IPS DF 4.7 (cell line): ENCODE measurements around the gene BLTP1.
"Not testable (repeated sequence)": the region's sequence is repeated elsewhere in the genome, so short reads cannot be mapped to it uniquely, and the experiment has no call there.

Experiments used
- DNase-seq: peaks from one replicate; pipeline ENCODE4 v3.0.0-alpha.2; 2013; ENCODE audit warnings: low spot score; ENCODE audit errors: extremely low read depth

BLTP1 gene, protein sequence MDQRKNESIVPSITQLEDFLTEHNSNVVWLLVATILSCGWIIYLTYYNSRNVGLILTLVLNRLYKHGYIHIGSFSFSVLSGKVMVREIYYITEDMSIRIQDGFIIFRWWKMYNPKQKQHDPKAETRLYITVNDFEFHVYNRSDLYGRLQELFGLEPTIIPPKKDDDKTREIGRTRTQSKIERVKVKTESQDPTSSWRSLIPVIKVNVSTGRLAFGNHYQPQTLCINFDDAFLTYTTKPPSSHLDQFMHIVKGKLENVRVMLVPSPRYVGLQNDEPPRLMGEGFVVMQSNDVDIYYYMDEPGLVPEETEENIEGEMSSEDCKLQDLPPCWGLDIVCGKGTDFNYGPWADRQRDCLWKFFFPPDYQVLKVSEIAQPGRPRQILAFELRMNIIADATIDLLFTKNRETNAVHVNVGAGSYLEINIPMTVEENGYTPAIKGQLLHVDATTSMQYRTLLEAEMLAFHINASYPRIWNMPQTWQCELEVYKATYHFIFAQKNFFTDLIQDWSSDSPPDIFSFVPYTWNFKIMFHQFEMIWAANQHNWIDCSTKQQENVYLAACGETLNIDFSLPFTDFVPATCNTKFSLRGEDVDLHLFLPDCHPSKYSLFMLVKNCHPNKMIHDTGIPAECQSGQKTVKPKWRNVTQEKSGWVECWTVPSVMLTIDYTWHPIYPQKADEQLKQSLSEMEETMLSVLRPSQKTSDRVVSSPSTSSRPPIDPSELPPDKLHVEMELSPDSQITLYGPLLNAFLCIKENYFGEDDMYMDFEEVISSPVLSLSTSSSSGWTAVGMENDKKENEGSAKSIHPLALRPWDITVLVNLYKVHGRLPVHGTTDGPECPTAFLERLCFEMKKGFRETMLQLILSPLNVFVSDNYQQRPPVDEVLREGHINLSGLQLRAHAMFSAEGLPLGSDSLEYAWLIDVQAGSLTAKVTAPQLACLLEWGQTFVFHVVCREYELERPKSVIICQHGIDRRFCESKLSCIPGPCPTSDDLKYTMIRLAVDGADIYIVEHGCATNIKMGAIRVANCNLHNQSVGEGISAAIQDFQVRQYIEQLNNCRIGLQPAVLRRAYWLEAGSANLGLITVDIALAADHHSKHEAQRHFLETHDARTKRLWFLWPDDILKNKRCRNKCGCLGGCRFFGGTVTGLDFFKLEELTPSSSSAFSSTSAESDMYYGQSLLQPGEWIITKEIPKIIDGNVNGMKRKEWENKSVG (N-terminal part only)

DNA sequence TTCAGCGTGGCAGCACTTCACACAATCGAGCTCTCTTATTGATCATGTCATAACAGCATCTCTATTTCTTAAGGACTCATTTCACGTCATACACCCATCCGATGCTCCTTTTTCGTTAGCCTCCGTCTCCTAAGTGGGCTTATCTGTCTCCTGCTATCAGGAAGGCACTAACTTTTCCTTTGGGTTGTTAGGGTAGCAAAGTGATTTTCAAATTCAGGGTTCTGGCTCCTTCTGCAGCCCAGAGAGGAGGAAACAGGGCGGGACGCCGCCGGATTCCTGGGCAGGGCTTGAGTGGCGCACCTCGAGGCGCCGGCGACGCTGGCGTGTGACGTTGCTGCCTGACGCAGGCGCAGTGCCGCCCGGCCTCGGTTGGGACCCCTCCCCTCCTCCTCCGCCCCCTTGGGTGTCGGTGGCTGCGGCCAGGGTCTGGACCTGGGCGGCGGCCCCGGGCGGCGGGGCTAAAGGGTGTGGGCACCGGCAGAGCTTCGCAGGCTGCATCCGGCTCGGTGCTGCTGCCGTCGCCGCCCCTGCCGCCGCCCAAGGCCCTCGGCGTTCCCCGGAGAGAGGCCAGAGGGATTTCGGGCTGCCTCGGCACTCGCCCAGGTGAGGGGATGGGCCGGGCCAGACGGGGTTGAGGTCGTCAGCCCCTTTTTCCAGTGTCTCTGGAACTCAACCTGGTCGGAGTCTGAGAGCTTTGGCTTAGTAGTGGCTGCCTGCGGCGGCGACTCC is at the start of gene BLTP1:
BLTP1 (plus strand) TSS at position 350 of the 729 bp plus-strand sequence. CDS start 18,317 bp downstream, outside the sequence.
- DNase-seq, result peak; percentile 56

DNA sequence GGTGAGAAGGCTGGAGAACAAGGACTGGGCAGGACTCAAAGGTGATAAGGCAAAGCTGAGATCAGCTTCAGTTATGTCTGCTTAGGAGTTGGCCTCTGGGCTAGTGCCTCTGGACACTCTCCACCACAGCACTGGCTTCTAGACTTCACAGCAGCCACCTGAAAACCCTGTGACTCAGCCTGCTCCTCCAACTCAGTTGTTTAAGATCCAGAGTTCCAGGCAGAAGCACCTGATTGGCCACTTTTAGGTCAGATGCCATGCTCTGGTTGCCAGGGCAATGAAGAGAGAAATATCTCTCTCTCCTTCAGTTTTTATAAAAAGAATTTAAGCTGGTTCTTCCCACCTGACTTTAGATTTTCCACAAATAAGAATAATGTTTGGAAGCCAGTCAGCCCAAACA is 47.9 kb upstream of the BLTP1 start:
- no peak for DNase-seq

DNA sequence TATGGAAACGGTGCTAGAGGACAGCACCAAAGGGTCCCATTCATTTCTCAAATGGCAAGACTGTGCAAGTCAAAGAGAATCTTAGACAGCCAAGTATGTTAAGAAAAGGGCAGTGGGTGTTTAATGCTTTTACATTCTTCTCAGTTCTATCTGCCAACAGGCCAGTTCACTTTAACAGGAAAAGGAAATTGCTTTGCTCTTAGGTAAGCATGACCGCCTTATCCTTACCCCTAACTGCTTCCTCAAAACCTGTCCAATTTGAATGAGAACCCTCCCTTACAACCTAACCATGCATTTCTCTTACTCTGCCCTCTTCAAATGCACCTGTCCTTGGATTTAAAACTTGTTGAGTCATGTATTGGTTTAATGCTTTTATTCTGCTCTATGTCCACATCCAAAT is 44.5 kb upstream of the BLTP1 start:
- no peak for DNase-seq

DNA sequence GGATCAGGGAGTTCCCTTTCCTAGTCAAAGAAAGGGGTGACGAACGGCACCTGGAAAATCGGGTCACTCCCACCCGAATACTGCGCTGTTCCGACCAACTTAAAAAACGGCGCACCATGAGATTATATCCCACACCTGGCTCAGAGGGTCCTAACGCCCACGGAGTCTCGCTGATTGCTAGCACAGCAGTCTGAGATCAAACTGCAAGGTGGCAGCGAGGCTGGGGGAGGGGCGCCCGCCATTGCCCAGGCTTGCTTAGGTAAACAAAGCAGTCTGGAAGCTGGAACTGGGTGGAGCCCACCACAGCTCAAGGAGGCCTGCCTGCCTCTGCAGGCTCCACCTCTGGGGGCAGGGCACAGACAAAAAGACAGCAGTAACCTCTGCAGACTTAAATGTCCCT is 41.8 kb upstream of the BLTP1 start:
- DNase-seq, result not testable (repeated sequence)

DNA sequence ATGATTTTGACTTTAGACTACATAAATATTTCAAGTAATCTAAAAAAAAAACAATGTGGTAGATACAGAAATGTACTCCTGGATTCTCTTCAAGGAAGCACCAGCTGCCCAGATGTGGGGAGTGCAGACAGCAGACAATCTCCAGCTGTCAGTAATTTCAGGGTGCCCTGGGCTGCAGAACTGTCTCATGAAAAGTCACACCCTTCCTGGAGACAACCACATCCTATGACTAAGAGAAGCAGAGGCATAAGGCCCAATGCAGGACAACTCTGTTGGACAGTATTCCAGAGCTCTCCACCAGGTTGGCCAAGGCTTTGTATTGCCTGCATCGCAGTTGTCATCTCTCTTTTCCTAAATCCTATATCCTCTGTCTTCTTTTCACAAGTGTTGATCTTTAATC is 34.4 kb upstream of the BLTP1 start:
- no peak for DNase-seq

DNA sequence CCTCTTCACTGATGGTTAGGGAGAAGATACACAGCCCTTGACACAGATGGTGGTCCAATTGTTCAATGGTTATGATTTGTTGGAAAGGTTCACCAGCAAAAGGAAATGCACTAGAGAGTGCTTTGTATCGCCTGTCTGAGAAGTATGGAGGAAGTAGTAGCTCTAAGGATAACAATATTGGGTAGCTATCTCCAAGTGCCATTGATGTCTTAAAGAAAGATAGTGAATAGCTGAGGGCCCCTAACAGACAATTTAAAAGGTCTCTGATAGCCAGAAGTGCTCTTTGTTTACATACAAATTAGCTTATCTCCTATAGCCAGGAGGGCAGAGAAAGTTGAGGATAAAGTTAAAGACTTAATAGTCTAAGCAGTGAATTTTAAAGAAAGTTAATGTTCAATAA is 33.9 kb upstream of the BLTP1 start:
- DNase-seq, result no peak

DNA sequence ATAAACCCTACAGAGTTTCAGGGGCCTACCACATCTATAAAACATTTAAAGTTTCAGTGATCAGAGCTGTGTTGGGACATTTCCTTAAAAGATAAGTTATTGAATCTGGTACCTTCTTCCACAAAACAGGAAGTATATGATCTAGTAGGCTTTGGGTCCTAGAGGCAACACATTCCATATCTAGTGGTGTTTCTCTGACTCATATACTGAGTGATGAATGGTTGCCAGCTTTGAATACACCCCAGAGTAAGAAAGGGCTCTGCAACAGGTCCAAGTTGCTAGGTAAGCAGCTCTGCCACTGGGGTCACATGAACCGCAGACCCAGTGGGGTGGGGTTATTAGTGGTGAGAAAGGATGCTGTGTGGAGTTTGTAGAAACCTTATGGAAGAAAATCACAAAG is 32.4 kb upstream of the BLTP1 start:
- no peak for DNase-seq

DNA sequence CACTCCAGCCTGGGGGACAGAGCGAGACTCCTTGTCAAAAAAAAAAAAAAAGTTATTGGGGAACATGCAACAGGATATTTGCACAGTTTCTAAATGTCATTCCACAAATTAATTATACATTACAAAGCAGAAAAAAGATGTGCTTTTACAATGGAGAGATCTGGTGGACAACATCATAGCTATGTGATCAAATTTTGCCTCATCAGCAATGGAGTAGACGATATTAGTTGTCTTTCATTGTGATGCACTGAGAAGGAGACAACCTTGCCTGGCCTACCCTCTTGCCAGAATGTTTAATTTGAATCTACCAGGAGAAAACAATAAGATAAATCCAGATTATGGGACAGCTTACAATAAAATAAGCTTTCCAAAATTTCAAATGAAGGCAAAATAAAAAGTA is 30.5 kb upstream of the BLTP1 start:
- no peak for DNase-seq

DNA sequence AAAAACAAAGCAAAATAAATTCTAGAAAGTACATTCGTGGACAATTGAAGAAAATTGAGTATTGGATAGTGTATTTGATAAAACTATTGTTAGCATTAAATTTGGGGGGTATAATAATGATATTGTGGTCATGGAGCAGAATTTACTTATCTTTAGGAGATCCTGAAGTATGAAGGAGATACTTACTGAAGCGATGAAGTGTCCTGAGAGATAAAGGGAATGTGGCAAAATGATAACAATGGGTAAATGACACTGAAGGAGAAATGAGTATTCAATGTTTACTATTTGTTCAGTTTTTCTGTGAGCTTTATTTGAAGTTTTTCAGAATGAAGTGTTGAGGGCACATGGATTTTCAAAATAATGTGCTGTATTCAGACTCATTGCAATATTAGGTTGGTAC is 30.0 kb upstream of the BLTP1 start:
- no peak for DNase-seq

DNA sequence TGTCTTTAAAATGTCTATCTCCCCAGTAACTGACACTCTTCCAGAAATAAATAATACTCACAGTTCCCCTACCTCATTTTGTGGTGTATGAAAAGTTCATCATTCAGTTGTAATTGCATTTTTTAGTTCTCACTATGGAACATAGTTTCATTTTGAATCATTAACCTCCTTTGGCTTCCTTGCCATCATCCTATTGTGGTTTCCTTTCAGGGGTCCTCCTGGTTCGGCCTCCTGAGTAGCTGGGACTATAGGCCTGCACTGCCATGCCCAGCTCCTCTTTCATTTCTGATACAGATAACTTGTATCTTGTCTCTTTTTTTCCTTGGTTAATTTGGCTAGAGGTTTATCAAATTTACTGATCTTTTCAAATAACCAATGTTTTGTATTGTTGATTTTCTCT is 23.1 kb upstream of the BLTP1 start:
- DNase-seq, result no peak

DNA sequence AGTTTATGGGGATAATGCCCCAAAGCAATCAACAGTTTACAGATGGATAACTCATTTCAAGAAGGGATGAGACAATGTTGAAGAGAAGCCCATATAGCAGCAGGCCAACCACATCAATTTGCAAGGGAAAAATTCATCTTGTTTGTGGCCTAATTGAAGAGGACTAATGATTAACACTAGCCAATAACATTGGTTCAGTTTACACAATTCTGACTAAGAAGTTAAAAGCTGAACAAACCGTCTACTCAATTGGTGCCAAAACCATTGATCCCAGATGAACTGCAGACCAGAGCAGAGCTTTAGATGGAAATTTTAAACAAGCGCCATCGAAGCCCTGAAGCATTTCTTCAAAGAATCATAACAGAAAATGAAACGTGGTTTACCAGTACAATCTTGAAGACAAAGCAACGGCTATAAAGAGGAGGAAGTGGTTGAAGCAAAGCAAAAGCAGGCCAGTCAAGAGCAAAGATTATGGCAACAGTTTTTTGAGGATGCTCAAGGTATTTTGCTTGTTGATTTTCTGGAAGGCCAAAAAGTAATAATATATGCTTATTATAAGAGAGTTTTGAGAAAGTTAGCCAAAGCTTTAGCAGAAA is 20.5 kb upstream of the BLTP1 start:
- DNase-seq, result no peak

DNA sequence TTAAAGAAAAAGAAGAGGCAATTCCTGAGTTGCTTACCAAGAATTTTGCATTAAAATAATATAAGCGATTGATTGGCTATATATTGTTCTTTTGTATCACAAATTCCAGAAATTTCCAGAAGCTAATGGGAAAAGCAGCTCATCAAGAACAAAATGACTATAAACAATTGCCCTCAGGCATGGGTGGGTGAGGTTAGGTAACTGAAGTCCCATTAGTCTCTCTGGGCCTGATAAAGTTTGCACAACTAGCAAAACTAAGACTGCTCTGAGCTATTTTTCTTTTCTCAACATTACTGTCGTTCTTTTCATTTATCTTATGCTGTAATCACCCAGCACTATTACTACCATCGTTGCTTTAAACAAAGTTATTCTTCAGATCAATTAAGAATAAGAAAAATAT is 19.2 kb upstream of the BLTP1 start:
- DNase-seq, result no peak

DNA sequence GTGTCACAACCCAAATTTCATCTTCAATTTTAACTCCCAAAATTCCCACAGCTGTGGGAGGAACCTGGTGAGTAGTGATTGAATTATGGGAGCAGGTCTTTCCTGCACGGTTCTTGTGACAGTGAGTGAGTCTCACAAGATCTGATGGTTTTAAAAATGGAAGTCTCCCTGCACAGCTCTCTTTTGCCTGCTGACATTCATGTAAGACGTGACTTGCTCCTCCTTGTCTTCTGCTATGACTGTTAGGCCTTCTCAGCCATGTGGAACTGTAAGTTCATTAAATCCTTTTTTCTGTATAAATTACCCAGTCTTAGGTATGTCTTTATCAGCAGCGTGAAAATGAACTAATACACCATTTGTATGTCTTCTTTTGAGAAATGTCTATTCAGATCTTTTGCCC is 13.0 kb upstream of the BLTP1 start:
- DNase-seq, result no peak

DNA sequence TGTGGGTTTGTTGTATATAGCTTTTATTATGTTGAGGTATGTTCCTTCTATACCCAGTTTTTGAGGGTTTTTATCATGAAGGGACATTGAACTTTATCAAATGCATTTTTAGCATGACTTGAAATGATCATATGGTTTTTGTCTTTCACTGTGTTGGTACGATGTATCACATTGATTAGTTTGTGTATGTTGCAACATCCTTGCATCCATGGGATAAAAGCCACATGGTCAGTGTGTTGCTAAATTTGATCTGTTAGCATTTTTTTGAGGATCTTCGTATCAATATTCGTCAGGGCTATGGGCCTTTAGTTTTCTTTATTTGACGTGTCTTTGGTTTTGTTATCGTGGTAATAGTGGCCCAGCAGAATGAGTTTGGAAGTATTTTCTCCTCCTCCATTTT is 11.3 kb upstream of the BLTP1 start:
- no peak for DNase-seq

DNA sequence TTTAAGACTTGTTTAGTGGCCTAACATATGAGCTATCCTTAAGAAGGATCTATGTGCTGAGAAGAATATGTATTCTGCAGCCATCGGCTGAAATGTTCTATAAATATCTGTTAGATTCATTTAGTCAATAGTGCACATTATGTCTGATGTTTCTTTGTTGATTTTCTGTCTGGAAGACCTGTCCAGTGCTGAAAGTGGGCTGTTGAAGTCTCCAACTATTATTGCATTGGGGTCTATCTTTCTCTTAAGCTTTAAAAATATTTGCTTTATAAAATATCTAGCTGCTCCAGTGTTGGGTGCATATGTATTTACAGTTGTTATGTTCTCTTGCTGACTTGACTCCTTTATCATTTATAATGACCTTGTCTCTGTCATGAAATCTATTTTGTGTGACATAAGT is 9.4 kb upstream of the BLTP1 start:
- DNase-seq, result no peak

DNA sequence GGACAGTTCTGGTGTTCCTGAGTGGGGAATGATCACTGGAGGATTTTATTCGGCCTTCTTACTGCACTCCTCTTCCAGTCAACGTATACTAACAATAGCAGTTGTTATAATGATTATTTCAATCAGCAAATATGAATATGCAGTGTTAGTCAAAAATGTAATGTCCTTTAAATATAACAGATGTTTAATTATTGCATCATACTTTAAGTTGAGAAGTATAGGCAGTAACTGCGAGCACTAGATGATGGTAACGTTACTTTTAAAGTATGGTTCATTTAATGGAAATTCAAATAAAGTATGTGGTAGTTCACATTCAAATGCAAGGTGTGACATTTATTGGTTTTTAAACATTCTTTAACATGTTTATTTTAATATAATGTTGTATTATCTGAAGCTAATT is 5.5 kb upstream of the BLTP1 start:
- no peak for DNase-seq

DNA sequence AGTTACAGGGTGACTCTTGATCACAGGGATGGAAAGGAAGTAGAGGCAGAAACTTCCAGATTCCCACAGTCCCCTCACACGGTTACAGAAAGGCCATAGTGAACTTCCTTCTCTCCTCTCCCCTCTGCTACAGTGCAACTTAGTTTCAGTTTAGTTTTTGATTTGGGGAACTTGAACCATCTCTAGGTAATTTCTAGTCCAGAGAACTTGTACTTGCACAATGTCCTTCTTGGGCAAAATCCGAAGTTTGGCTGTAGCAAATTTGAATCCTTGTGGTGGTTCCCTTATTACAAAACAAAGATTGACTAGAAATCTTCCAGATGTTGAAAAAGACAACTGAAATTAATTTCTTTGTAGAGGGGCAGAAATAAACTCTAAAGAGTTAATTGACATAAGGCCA is 1.2 kb upstream of the BLTP1 start:
- no peak for DNase-seq

DNA sequence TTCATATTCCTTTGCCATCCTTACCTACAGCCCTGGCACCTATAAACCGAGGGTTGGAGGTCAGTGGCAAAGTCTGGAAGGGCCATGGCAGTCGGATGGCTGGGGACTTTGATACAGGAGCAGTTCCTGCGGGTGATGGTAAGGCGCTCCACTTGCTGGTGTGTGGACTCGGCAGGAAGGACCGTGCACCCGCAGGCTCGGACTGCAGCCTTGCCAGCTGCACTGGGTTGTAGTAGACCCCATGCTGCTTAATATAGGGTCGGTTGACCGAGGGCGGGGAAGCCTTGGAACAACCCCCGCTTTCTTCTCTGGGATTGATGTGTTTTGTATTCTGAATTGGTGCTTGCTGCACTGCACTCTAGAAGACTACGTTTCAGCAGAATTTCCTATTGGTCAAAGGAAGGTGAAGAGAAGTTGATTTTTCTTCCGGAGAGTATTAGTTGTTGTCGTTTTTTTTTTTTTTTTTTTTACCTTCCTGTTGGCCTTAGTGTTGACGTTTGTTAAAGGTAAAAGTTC is 638 bp downstream of the BLTP1 start:
- no peak for DNase-seq

DNA sequence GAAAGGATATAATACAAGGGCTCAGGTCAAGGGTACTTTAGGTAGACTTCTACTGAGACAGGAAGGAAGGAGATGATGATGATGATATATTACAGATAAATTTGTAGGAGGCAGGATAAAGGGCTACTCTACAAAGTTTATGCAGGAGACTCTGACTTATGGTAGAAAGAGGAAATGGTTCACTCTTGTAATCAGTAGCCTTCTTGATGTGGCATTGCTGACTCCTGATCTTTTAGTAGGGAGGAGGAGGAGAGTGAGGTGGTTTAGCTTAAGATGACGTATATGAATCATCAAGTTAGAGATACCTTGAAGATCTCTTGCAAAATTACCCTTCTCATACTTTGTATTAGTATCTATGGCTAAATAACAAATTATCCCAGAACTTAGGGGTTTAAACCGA is 4.7 kb downstream of the BLTP1 start:
- no peak for DNase-seq

DNA sequence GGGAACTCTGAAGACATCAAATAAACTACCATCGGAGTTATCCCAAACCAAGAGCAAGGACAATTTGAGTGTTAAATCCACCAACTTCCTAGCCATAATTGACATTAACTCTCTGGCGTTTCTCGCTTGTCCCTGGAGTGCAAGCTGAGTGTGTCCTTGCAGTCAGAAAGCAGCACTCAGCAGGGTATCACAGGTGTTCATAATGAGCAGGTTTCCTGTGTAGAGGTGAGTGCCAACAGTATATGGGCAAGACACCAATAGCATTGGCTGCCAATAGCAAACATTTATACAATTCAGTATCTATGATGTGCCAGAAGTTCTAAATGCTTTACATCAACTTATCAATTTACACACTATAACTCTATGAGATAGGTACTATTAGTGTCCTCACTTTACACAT is 11.2 kb downstream of the BLTP1 start:
- DNase-seq, result no peak

DNA sequence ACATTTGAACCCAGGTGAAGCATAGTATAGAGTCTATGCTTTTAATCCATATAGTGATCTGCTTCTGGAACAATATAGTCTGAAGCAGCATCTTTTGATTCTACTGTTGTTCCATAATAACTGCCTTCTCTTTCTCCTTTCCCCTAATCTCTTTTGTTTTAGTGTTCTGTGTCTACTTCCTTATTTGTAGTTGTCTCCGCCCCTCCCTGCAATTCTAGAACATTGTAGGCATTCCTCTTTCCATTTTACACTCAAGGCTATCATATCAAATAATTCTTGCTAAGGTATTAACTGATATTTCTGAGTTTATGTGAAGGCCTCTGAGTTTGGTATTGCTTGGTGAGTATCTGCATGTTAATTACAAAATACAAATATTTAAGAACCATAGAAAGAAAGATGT is 11.6 kb downstream of the BLTP1 start:
- no peak for DNase-seq
